Activated T-helper 17 cell treated with anti-CD3 and anti-CD28 coated beads, Interleukin-2, amount 50 U/mL, for 72 hours (primary cell): ENCODE measurements around the gene BCAR1. TPM values are rescaled to one million over a fixed set of nuclear protein-coding genes. Genes with fewer than 3 reads are reported as not detected.

ENCODE experiments used
- ATAC-seq: fragments of 150-1000 bp; cut with Tn5 transposase; replicated peaks from 2 replicates; pipeline ENCODE4 v1.10.0; 2021; ENCODE audit warnings: mild to moderate bottlenecking, moderate library complexity
- H3K27ac Mint-ChIP-seq: one replicate; pipeline ENCODE4 v1.8.0; 2022; ENCODE audit warnings: mixed read lengths
- H3K27me3 Mint-ChIP-seq: one replicate; pipeline ENCODE4 v1.8.0; 2022; ENCODE audit warnings: mixed read lengths
- H3K36me3 Mint-ChIP-seq: one replicate; pipeline ENCODE4 v1.8.0; 2022; ENCODE audit warnings: low read depth, mild to moderate bottlenecking, mixed read lengths
- H3K4me1 Mint-ChIP-seq: one replicate; pipeline ENCODE4 v1.8.0; 2022; ENCODE audit warnings: mixed read lengths
- H3K4me3 Mint-ChIP-seq: one replicate; pipeline ENCODE4 v1.8.0; 2022; ENCODE audit warnings: mild to moderate bottlenecking, mixed read lengths
- H3K9me3 Mint-ChIP-seq: one replicate; pipeline ENCODE4 v1.8.0; 2022; ENCODE audit warnings: mixed read lengths
- total RNA-seq, 2 donors: library from RNA; stranded (reverse); gene quantifications; one replicate each; pipeline ENCODE4 v1.2.3, GENCODE V29; 2022

Gene BCAR1
- total RNA-seq, 2 donors from 2014 or later = 0.58 TPM; not detected in 1

DNA sequence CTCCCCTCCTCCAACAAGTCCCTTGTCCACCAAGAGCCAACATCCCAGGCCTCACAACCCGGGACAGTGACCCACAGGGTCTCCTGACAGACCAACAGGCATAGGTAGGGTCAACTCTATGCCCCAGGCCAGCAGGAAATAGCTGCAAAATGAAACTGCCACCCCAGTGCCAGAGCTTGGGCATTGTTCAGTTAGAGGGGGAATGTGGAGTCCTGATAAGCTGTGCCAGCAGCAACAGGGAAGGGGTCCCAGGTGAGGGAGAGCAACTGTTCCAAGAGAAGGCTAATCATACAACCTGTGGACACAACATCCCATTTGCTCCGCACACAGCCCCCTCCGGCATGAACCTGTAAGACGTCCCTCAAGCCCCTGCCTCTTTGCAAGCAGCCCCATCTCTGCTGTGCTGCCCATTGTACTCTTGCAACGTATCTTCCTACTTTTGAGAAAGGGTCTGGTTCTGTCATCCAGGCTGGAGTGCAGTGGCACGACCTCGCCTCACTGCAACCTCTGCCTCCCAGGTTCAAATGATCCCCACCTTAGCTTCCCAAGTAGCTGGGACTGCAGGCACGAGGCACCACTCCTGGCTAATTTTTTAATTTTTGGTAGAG, 61.7 kb downstream of the BCAR1 start:
- no peak overlapping the region for H3K27ac Mint-ChIP-seq
- H3K9me3 Mint-ChIP-seq = no peaks in the 10 kb centered on the region
- no peak overlapping the region for H3K4me3 Mint-ChIP-seq
- ATAC-seq = no peak
- H3K27me3 Mint-ChIP-seq = peaks cover 3% of the 10 kb centered on the region
- H3K4me1 Mint-ChIP-seq = no peaks in the 10 kb centered on the region
- no peaks in the 10 kb centered on the region for H3K36me3 Mint-ChIP-seq

DNA sequence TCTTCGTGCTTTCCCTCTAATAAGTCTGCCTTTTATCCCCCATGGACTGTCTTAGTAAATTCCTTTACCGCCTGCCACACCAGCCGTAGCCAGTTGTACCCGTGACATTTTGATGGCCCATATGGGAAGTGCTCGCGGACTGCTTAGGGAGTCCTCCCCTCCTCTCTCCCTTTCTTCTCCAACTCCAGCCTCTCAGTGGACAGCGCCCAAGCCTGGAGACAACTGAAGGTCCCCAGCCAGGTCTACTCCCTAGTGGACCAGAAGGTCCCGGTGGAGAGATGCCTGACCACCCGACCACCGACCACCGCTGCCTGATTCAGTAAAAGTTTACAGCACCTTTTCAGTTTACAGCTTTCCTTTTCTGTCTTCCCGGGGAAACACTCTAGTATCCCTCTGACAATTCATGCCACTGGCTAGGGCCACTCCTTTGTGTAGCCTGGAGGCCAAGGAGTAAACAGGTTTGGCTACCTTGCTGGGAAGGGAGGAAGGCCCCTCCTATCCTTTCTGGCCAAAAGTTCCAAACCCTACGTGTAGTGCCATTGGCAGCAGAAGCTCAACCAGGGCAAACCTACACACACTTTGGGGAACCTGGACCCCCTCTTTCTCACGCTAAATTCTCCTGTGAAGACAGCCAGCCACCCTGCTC, 62.5 kb downstream of the BCAR1 start:
- no peaks in the 10 kb centered on the region for H3K9me3 Mint-ChIP-seq
- no peaks in the 10 kb centered on the region for H3K4me1 Mint-ChIP-seq
- no peaks in the 10 kb centered on the region for H3K36me3 Mint-ChIP-seq
- peaks cover 3% of the 10 kb centered on the region for H3K27me3 Mint-ChIP-seq
- ATAC-seq = no peak
- no peak overlapping the region for H3K4me3 Mint-ChIP-seq
- H3K27ac Mint-ChIP-seq = no peak overlapping the region

DNA sequence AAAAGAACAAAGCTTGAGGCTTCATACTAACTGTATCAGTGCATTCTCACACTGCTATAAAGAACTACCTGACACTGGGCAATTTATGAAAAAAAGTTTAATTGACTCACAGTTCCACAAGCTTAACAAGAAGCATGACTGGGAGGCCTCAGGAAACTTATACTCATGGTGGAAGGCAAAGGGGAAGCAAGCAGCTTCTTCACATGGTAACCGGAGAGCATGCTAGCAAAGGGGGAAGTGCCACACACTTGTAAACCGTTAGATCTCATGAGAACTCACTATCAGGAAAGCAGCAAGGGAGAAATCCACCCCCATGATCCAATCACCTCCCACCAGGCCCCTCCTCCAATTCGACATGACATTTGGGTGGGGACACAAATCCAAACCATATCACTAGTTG, 69.8 kb downstream of the BCAR1 start:
- no peaks in the 10 kb centered on the region for H3K27me3 Mint-ChIP-seq
- H3K27ac Mint-ChIP-seq = no peak overlapping the region
- no peaks in the 10 kb centered on the region for H3K36me3 Mint-ChIP-seq
- H3K9me3 Mint-ChIP-seq = peaks cover 3% of the 10 kb centered on the region
- no peak for ATAC-seq
- H3K4me3 Mint-ChIP-seq = no peak overlapping the region
- H3K4me1 Mint-ChIP-seq = no peaks in the 10 kb centered on the region

GRCh38 chr16:75179208-75179607, 72.2 kb downstream of the BCAR1 start:
- Mint-ChIP-seq H3K4me1 (no peaks in the 10 kb centered on the region), H3K27ac (no peak overlapping the region), H3K27me3 (no peaks in the 10 kb centered on the region), H3K36me3 (no peaks in the 10 kb centered on the region), H3K4me3 (no peak overlapping the region), H3K9me3 (peaks cover 8% of the 10 kb centered on the region)
- ATAC-seq = peak; percentile 19

Other genes with a start within 250 kb of the BCAR1 start
- under 1 TPM; 0.11 to 0.48 TPM for gene LDHD, start 134.8 kb downstream of the BCAR1 start, total RNA-seq
- gene ZFP1, start 103.1 kb downstream of the BCAR1 start, total RNA-seq = 10 to 100 TPM; 16.9 to 19.0 TPM
- gene CTRB2, start 44.5 kb downstream of the BCAR1 start, total RNA-seq = not detected
- gene CTRB1, start 32.6 kb downstream of the BCAR1 start, total RNA-seq = not detected
- gene CFDP1, start 181.9 kb upstream of the BCAR1 start, total RNA-seq = 10 to 100 TPM; 35.1 to 52.3 TPM
- gene TMEM170A, start 213.1 kb upstream of the BCAR1 start, total RNA-seq = 10 to 100 TPM; 22.6 to 30.8 TPM
- gene CHST6, start 243.8 kb upstream of the BCAR1 start, total RNA-seq = not detected